HCT116 (cell line): ENCODE data around the gene DDX53. TPM values are rescaled to one million over a fixed set of nuclear protein-coding genes. Genes with fewer than 3 reads are reported as not detected.

ENCODE experiments used
- ATAC-seq: fragments of 200-7000 bp; cut with Tn5 transposase; 2 replicates; pipeline ENCODE4 v1.9.1; 2020; ENCODE audit warnings: mild to moderate bottlenecking, moderate library complexity
- BruUV-seq: library from RNA; stranded (reverse); fragments of 400-500 nt; replicated peaks from 2 replicates; lab custom pipeline; 2021; lab: Mats Ljungman, UMichigan
- CTCF ChIA-PET: fragments of 300-600 bp; sonication (Branson Sonifier 250); formaldehyde crosslinking; loops from one replicate; lab custom pipeline; 2021; ENCODE audit warnings: antibody characterized with exemption; lab: Charles Lee
- POLR2A ChIA-PET: fragments of 300-600, 350-600 bp; sonication (Branson Sonifier 250); formaldehyde crosslinking; loops from one replicate; lab custom pipeline; 2021; ENCODE audit warnings: antibody characterized with exemption; lab: Charles Lee
- RAD21 ChIA-PET, 2 experiments: fragments of 300-600 bp; sonication (Branson Sonifier 250); formaldehyde crosslinking; loops; one replicate each; lab custom pipeline; 2023; ENCODE audit warnings: low total read pairs in 2 of 2; ENCODE audit not compliant: uncharacterized antibody in 2 of 2, unreplicated experiment in 2 of 2, low non-redundant PET in 1 of 2; lab: Charles Lee
- DNase-seq: peaks from one replicate; pipeline ENCODE4 v3.0.0-alpha.2; 2010; ENCODE audit warnings: low read depth, low spot score
- H2AFZ ChIP-seq: fragments of 200-600 bp; shearing (Covaris generic), sonication (generic); 2 replicates; pipeline ENCODE4 v1.6.1; 2017; ENCODE audit warnings: low read depth, mixed run types, mixed read lengths, antibody characterized with exemption, low read length; ENCODE audit not compliant: poor library complexity, severe bottlenecking
- H3K27ac ChIP-seq: 2 replicates; pipeline ENCODE4 v1.5.1; 2012; ENCODE audit warnings: low read depth, low read length
- H3K27me3 ChIP-seq: fragments of 200-600 bp; sonication (generic); 2 replicates; pipeline ENCODE4 v1.6.1; 2016; ENCODE audit warnings: mixed run types, low read length, mixed read lengths; ENCODE audit not compliant: insufficient read depth
- H3K36me3 ChIP-seq, 2 experiments: fragments of 200-500 bp in 1 of 2; fragments of 200-600 bp in 1 of 2; sonication (Bioruptor generic) in 1 of 2; sonication (generic) in 1 of 2; 2 replicates each; pipeline versions ENCODE4 v1.5.1 to v1.6.1; 2014 to 2016; ENCODE audit warnings: low read length in 2 of 2, inconsistent platforms in 1 of 2, mixed read lengths in 1 of 2, mixed run types in 1 of 2; ENCODE audit not compliant: insufficient read depth in 2 of 2, control insufficient read depth in 1 of 2
- H3K4me1 ChIP-seq, 2 experiments: fragments of 200-600 bp in 1 of 2; sonication (generic) in 1 of 2; 2 replicates each; pipeline versions ENCODE4 v1.5.1 to v1.6.1; 2012 to 2017; ENCODE audit warnings: low read length in 2 of 2, inconsistent platforms in 1 of 2, mild to moderate bottlenecking in 1 of 2, mixed read lengths in 1 of 2, mixed run types in 1 of 2, moderate library complexity in 1 of 2; ENCODE audit not compliant: insufficient read depth in 2 of 2, control insufficient read depth in 1 of 2
- H3K4me2 ChIP-seq: fragments of 200-600 bp; sonication (generic); 2 replicates; pipeline ENCODE4 v1.6.1; 2017; ENCODE audit warnings: mixed run types, low read length, mixed read lengths
- H3K4me3 ChIP-seq, 2 experiments: fragments of 200-600 bp in 1 of 2; sonication (generic) in 1 of 2; replicated peaks in 1 of 2; 2 replicates each; pipeline ENCODE4 v1.5.1; 2011 to 2016; ENCODE audit warnings: low read length in 2 of 2, control low read depth in 1 of 2, low read depth in 1 of 2, mild to moderate bottlenecking in 1 of 2, mixed read lengths in 1 of 2, mixed run types in 1 of 2
- H3K79me2 ChIP-seq: fragments of 200-600 bp; sonication (generic); 2 replicates; pipeline ENCODE4 v1.6.1; 2017; ENCODE audit warnings: mild to moderate bottlenecking, mixed run types, low read length, moderate library complexity, mixed read lengths; ENCODE audit not compliant: insufficient read depth
- H3K9ac ChIP-seq: fragments of 200-600 bp; sonication (generic); 2 replicates; pipeline ENCODE4 v1.6.1; 2016; ENCODE audit warnings: low read length, mixed read lengths
- H3K9me2 ChIP-seq: fragments of 200-600 bp; sonication (generic), shearing (Covaris generic); 2 replicates; pipeline ENCODE4 v1.6.1; 2017; ENCODE audit warnings: mixed run types, mild to moderate bottlenecking, moderate library complexity; ENCODE audit not compliant: insufficient read depth
- H3K9me3 ChIP-seq, 2 experiments: fragments of 200-500 bp in 1 of 2; fragments of 200-600 bp in 1 of 2; sonication (Bioruptor generic) in 1 of 2; sonication (generic) in 1 of 2; 2 replicates each; pipeline ENCODE4 v1.6.1; 2014 to 2017; ENCODE audit warnings: low read length in 2 of 2, mixed read lengths in 2 of 2, inconsistent platforms in 1 of 2, low read depth in 1 of 2, mild to moderate bottlenecking in 1 of 2, mixed run types in 1 of 2, moderate library complexity in 1 of 2; ENCODE audit not compliant: control insufficient read depth in 1 of 2, insufficient read depth in 1 of 2
- H4K20me1 ChIP-seq: fragments of 200-600 bp; sonication (generic), shearing (Covaris generic); 2 replicates; pipeline ENCODE4 v1.6.1; 2017; ENCODE audit warnings: mixed run types, mild to moderate bottlenecking, moderate library complexity; ENCODE audit not compliant: insufficient read depth
- CEBPB ChIP-seq: IDR thresholded peaks from 2 replicates; pipeline ENCODE4 v1.6.1; 2012; ENCODE audit warnings: low read depth
- ELF1 ChIP-seq: IDR thresholded peaks from 2 replicates; pipeline ENCODE4 v1.6.1; 2012; ENCODE audit warnings: low read depth, borderline replicate concordance
- EZH2 ChIP-seq: fragments of 200-600 bp; sonication (generic); IDR thresholded peaks from 2 replicates; pipeline ENCODE4 v1.6.1; 2017; ENCODE audit warnings: antibody characterized with exemption, mixed run types
- EZH2phosphoT487 ChIP-seq: fragments of 200-600 bp; IDR thresholded peaks from 2 replicates; pipeline ENCODE4 v1.6.1; 2018; ENCODE audit warnings: antibody characterized with exemption, borderline replicate concordance
- JUND ChIP-seq: IDR thresholded peaks from 2 replicates; pipeline ENCODE4 v1.6.1; 2012
- POLR2A ChIP-seq: IDR thresholded peaks from 2 replicates; pipeline ENCODE4 v1.7.0; 2011; ENCODE audit warnings: borderline replicate concordance; ENCODE audit not compliant: insufficient read depth, insufficient read length; ENCODE audit errors: extremely low read depth
- POLR2AphosphoS5 ChIP-seq: IDR thresholded peaks from 2 replicates; pipeline ENCODE4 v1.6.1; 2011; ENCODE audit warnings: mild to moderate bottlenecking, low read depth, low read length, moderate library complexity
- RAD21 ChIP-seq: IDR thresholded peaks from 2 replicates; pipeline ENCODE4 v1.6.1; 2012; ENCODE audit warnings: low read depth, mild to moderate bottlenecking
- REST ChIP-seq: IDR thresholded peaks from 2 replicates; pipeline ENCODE4 v1.6.1; 2012; ENCODE audit warnings: low read depth
- SIN3A ChIP-seq: IDR thresholded peaks from 2 replicates; pipeline ENCODE4 v1.6.1; 2012; ENCODE audit warnings: low read depth
- SP1 ChIP-seq: IDR thresholded peaks from 2 replicates; pipeline ENCODE4 v1.6.1; 2012; ENCODE audit warnings: low read depth
- TCF7L2 ChIP-seq: IDR thresholded peaks from 2 replicates; pipeline ENCODE4 v1.7.0; 2011; ENCODE audit warnings: borderline replicate concordance, inconsistent platforms; ENCODE audit not compliant: insufficient read depth, insufficient read length; ENCODE audit errors: extremely low read depth
- ZFX ChIP-seq: fragments of 450-650 bp; IDR thresholded peaks from 2 replicates; pipeline ENCODE4 v1.6.1; 2017
- ZNF274 ChIP-seq: fragments of 200-500 bp; sonication (Bioruptor generic); IDR thresholded peaks from 2 replicates; pipeline ENCODE4 v1.6.1; 2014; ENCODE audit warnings: mild to moderate bottlenecking, low read depth, low read length, inconsistent platforms
- intact Hi-C: fragments of 100-400 bp; cut with micrococcal nuclease; formaldehyde crosslinking; loops from 2 replicates; pipeline ENCODE4 v1.10.0; 2022
- total RNA-seq: library from RNA; stranded (reverse); gene quantifications from one replicate; pipeline ENCODE4 v1.2.1, GENCODE V29; 2021; ENCODE audit not compliant: unreplicated experiment

Gene DDX53
- total RNA-seq, 1 experiment from 2014 or later: not detected

GRCh38 chrX:22950269-22951266 lies 49.2 kb upstream of the DDX53 start:
- no peaks in the 10 kb centered on the region for H3K36me3 ChIP-seq
- no TSS peak for BruUV-seq
- RAD21 ChIA-PET: no interaction called here
- H2AFZ ChIP-seq: no peak overlapping the region
- H3K27ac ChIP-seq: no peak overlapping the region
- DNase-seq: no peak
- H4K20me1 ChIP-seq: no peaks in the 10 kb centered on the region
- TF ChIP-seq POLR2AphosphoS5: no peak
- TF ChIP-seq JUND: no peak
- TF ChIP-seq ZFX: no peak
- no peak for TF ChIP-seq POLR2A
- no peaks in the 10 kb centered on the region for H3K4me1 ChIP-seq
- H3K4me3 ChIP-seq: no peak overlapping the region
- POLR2A ChIA-PET: no interaction called here
- no peaks in the 10 kb centered on the region for H3K27me3 ChIP-seq
- ATAC-seq: no peak
- CTCF ChIA-PET: no interaction called here
- H3K4me2 ChIP-seq: no peak overlapping the region
- H3K9ac ChIP-seq: no peak overlapping the region
- no peaks in the 10 kb centered on the region for H3K9me3 ChIP-seq
- H3K79me2 ChIP-seq: no peaks in the 10 kb centered on the region
- intact Hi-C loops: no loop called here
- H3K9me2 ChIP-seq: no peaks in the 10 kb centered on the region

GRCh38 chrX:22952010-22952409 lies 47.8 kb upstream of the DDX53 start:
- no peak overlapping the region for H3K27ac ChIP-seq
- H2AFZ ChIP-seq: no peak overlapping the region
- H3K27me3 ChIP-seq: no peaks in the 10 kb centered on the region
- ChIA-PET POLR2A (no interaction called here), RAD21 (no interaction called here), CTCF (no interaction called here)
- H3K4me3 ChIP-seq: no peak overlapping the region
- no peak overlapping the region for H3K9ac ChIP-seq
- BruUV-seq: no TSS peak
- no peaks in the 10 kb centered on the region for H3K4me1 ChIP-seq
- no peaks in the 10 kb centered on the region for H3K79me2 ChIP-seq
- H3K36me3 ChIP-seq: no peaks in the 10 kb centered on the region
- DNase-seq: no peak
- no peaks in the 10 kb centered on the region for H3K9me2 ChIP-seq
- ATAC-seq: no peak
- intact Hi-C loops: no loop called here
- H3K4me2 ChIP-seq: no peak overlapping the region
- no peaks in the 10 kb centered on the region for H3K9me3 ChIP-seq
- TF ChIP-seq TCF7L2 (no peak), REST (no peak), EZH2phosphoT487 (no peak), SIN3A (no peak), JUND (no peak), RAD21 (no peak), SP1 (no peak), ELF1 (no peak), EZH2 (no peak), POLR2A (no peak), POLR2AphosphoS5 (no peak), CEBPB (no peak), ZNF274 (no peak)
- H4K20me1 ChIP-seq: no peaks in the 10 kb centered on the region
